HepG2 (cell line): ENCODE results near the gene SLC29A1. TPM values are rescaled to one million over a fixed set of nuclear protein-coding genes. Genes with fewer than 3 reads are reported as not detected.

Experiments used
- AHR ChIP-seq: IDR thresholded peaks from 2 replicates; pipeline ENCODE4 v1.6.1; 2018; ENCODE audit warnings: missing genetic modification reagents, missing compliant biosample characterization
- CBX5 ChIP-seq: sonication (generic); formaldehyde crosslinking; IDR thresholded peaks from 2 replicates; pipeline ENCODE4 v1.4.0; 2020; ENCODE audit warnings: missing genetic modification reagents, borderline replicate concordance
- MZF1 ChIP-seq: sonication (generic); formaldehyde crosslinking; IDR thresholded peaks from 2 replicates; pipeline ENCODE4 v1.8.1; 2023; ENCODE audit warnings: mild to moderate bottlenecking, missing genetic modification reagents, borderline replicate concordance
- RELA ChIP-seq: sonication (generic); formaldehyde crosslinking; IDR thresholded peaks from 2 replicates; pipeline ENCODE4 v1.4.0; 2020; ENCODE audit warnings: missing genetic modification reagents
- REPIN1 ChIP-seq: sonication (generic); formaldehyde crosslinking; IDR thresholded peaks from 2 replicates; pipeline ENCODE4 v1.8.0; 2022; ENCODE audit warnings: missing genetic modification reagents, low read depth, mild to moderate bottlenecking, borderline replicate concordance
- SIN3A ChIP-seq: IDR thresholded peaks from 2 replicates; pipeline ENCODE4 v1.6.1; 2011; ENCODE audit warnings: low read depth, mild to moderate bottlenecking, control low read depth, low read length, borderline replicate concordance
- SPEN ChIP-seq: sonication (generic); formaldehyde crosslinking; IDR thresholded peaks from 2 replicates; pipeline ENCODE4 v1.5.1; 2020; ENCODE audit warnings: low read depth, mild to moderate bottlenecking, missing genetic modification reagents
- ZNF121 ChIP-seq: sonication (generic); formaldehyde crosslinking; IDR thresholded peaks from 2 replicates; pipeline ENCODE4 v1.5.0; 2020; ENCODE audit warnings: mild to moderate bottlenecking, missing genetic modification reagents
- ZNF282 ChIP-seq: fragments of 450-650 bp; IDR thresholded peaks from 2 replicates; pipeline ENCODE4 v1.6.1; 2018; ENCODE audit not compliant: partially characterized antibody
- ZNF557 ChIP-seq: sonication (generic); formaldehyde crosslinking; IDR thresholded peaks from 2 replicates; pipeline ENCODE4 v1.4.0; 2020; ENCODE audit warnings: missing genetic modification reagents
- ZNF572 ChIP-seq: sonication (generic); formaldehyde crosslinking; IDR thresholded peaks from 2 replicates; pipeline ENCODE4 v1.5.1; 2020; ENCODE audit warnings: mild to moderate bottlenecking, missing genetic modification reagents
- ZNF614 ChIP-seq: IDR thresholded peaks from 2 replicates; pipeline ENCODE4 v1.6.1; 2018; ENCODE audit warnings: missing biosample characterization, missing genetic modification reagents, inconsistent platforms, borderline replicate concordance
- ZNF790 ChIP-seq: sonication (generic); formaldehyde crosslinking; IDR thresholded peaks from 2 replicates; pipeline ENCODE4 v1.8.0; 2022; ENCODE audit warnings: missing genetic modification reagents, mild to moderate bottlenecking, borderline replicate concordance
- polyA plus RNA-seq, 8 experiments: library from polyadenylated mRNA; depleted of rRNA in 3 of 8; stranded (reverse) in 7 of 8; unstranded in 1 of 8; fragments of >200 nt; fragmentation: Illumina TruSeq in 4 of 8; extraction: Trizol in 4 of 8; gene quantifications; 2 replicates each; pipeline versions ENCODE4 v1.2.1 to v1.2.3, GENCODE V29; 2011 to 2016; ENCODE audit warnings: low read depth in 4 of 8, missing spikeins in 1 of 8, mixed read lengths in 1 of 8; ENCODE audit not compliant: insufficient read depth in 1 of 8
- total RNA-seq, 5 experiments: library from RNA; depleted of rRNA; stranded (reverse); fragments of >200 nt; fragmentation: Illumina TruSeq; extraction: Trizol; gene quantifications; 2 replicates each; pipeline ENCODE4 v1.2.3, GENCODE V29; 2016; ENCODE audit warnings: low read depth in 1 of 5
- TF ChIP-seq, protein P1 (sequence below), 2 experiments: fragments of 450-650 bp in 1 of 2; sonication (generic) in 1 of 2; formaldehyde crosslinking; IDR thresholded peaks; 2 replicates each; pipeline versions ENCODE4 v1.5.0 to v1.8.0; 2020 to 2022; ENCODE audit warnings: mild to moderate bottlenecking in 1 of 2, missing genetic modification reagents in 1 of 2
- TF ChIP-seq, protein P2 (sequence below): sonication (generic); formaldehyde crosslinking; IDR thresholded peaks from 2 replicates; pipeline ENCODE4 v1.4.0; 2020; ENCODE audit warnings: missing genetic modification reagents
- TF ChIP-seq, protein P3 (sequence below): sonication (generic); formaldehyde crosslinking; IDR thresholded peaks from 2 replicates; pipeline ENCODE4 v1.4.0; 2020; ENCODE audit warnings: missing genetic modification reagents, borderline replicate concordance
- TF ChIP-seq, protein P4 (sequence below): sonication (generic); formaldehyde crosslinking; IDR thresholded peaks from 2 replicates; pipeline ENCODE4 v1.5.0; 2020; ENCODE audit warnings: mild to moderate bottlenecking, missing genetic modification reagents, borderline replicate concordance

The SLC29A1 gene
- total and polyA plus RNA-seq, 2 of the 13 experiments (the other 11 are each of a cell fraction or from before 2014, with no cell fraction given) = 43.2 to 106 TPM

DNA sequence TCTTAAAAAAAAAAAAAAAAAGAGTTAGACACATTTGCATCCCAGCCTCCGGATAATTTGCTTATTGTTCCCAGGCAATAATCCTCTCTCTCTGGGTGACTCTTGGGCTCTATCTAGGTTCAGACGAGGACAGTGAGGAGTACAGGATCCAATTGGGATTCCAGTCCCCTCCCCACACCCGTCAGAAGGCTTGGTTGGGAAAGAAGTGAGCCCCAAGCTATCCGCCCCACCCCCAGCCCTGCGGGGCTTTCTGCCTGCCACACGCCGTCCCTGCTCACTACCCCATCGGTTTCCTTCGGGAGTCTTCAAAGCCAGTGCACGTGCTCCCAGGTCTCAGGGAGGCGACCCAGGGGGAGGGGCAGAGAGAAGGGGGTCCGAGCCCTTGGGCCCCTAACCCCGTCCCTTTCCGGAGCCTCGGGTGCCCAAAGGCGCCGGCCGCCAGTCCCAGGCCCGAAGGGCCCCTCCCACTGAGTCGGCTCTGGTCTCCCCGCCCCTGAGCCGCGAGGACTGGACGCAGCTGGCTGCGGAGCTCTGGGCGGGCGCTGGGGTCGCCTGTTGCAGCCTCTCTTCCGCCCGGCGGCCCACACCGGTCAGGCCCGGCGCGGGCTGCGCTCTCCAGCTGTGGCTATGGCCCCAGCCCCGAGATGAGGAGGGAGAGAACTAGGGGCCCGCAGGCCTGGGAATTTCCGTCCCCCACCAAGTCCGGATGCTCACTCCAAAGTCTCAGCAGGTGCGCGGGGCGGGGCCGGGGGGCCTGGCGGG is 4.2 kb upstream of the SLC29A1 start (continued):
- TF ChIP-seq CBX5 (no peak), SIN3A (peak; percentile 70; the same call in 1 of the 2 replicates), ZNF282 (no peak), RELA (CRISPR knock-in tag) (no peak), ZNF121 (CRISPR knock-in tag) (no peak), SPEN (CRISPR knock-in tag) (no peak), AHR (no peak), MZF1 (no peak), ZNF557 (CRISPR knock-in tag) (no peak), ZNF614 (CRISPR knock-in tag) (peak; percentile 83), REPIN1 (CRISPR knock-in tag) (peak; percentile 50; the same call in 1 of the 2 replicates), ZNF790 (CRISPR knock-in tag) (no peak), ZNF572 (CRISPR knock-in tag) (no peak)
- TF ChIP-seq, protein P1, sequence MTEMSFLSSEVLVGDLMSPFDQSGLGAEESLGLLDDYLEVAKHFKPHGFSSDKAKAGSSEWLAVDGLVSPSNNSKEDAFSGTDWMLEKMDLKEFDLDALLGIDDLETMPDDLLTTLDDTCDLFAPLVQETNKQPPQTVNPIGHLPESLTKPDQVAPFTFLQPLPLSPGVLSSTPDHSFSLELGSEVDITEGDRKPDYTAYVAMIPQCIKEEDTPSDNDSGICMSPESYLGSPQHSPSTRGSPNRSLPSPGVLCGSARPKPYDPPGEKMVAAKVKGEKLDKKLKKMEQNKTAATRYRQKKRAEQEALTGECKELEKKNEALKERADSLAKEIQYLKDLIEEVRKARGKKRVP (CRISPR knock-in tag; IDR thresholded peaks at IDR 0.05) = no peak; a peak in 1 of 4 replicates
- TF ChIP-seq, protein P2, sequence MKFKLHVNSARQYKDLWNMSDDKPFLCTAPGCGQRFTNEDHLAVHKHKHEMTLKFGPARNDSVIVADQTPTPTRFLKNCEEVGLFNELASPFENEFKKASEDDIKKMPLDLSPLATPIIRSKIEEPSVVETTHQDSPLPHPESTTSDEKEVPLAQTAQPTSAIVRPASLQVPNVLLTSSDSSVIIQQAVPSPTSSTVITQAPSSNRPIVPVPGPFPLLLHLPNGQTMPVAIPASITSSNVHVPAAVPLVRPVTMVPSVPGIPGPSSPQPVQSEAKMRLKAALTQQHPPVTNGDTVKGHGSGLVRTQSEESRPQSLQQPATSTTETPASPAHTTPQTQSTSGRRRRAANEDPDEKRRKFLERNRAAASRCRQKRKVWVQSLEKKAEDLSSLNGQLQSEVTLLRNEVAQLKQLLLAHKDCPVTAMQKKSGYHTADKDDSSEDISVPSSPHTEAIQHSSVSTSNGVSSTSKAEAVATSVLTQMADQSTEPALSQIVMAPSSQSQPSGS (CRISPR knock-in tag) = no peak
- TF ChIP-seq, protein P3, sequence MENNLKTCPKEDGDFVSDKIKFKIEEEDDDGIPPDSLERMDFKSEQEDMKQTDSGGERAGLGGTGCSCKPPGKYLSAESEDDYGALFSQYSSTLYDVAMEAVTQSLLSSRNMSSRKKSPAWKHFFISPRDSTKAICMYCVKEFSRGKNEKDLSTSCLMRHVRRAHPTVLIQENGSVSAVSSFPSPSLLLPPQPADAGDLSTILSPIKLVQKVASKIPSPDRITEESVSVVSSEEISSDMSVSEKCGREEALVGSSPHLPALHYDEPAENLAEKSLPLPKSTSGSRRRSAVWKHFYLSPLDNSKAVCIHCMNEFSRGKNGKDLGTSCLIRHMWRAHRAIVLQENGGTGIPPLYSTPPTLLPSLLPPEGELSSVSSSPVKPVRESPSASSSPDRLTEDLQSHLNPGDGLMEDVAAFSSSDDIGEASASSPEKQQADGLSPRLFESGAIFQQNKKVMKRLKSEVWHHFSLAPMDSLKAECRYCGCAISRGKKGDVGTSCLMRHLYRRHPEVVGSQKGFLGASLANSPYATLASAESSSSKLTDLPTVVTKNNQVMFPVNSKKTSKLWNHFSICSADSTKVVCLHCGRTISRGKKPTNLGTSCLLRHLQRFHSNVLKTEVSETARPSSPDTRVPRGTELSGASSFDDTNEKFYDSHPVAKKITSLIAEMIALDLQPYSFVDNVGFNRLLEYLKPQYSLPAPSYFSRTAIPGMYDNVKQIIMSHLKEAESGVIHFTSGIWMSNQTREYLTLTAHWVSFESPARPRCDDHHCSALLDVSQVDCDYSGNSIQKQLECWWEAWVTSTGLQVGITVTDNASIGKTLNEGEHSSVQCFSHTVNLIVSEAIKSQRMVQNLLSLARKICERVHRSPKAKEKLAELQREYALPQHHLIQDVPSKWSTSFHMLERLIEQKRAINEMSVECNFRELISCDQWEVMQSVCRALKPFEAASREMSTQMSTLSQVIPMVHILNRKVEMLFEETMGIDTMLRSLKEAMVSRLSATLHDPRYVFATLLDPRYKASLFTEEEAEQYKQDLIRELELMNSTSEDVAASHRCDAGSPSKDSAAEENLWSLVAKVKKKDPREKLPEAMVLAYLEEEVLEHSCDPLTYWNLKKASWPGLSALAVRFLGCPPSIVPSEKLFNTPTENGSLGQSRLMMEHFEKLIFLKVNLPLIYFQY (CRISPR knock-in tag) = peak; percentile 71
- TF ChIP-seq, protein P4, sequence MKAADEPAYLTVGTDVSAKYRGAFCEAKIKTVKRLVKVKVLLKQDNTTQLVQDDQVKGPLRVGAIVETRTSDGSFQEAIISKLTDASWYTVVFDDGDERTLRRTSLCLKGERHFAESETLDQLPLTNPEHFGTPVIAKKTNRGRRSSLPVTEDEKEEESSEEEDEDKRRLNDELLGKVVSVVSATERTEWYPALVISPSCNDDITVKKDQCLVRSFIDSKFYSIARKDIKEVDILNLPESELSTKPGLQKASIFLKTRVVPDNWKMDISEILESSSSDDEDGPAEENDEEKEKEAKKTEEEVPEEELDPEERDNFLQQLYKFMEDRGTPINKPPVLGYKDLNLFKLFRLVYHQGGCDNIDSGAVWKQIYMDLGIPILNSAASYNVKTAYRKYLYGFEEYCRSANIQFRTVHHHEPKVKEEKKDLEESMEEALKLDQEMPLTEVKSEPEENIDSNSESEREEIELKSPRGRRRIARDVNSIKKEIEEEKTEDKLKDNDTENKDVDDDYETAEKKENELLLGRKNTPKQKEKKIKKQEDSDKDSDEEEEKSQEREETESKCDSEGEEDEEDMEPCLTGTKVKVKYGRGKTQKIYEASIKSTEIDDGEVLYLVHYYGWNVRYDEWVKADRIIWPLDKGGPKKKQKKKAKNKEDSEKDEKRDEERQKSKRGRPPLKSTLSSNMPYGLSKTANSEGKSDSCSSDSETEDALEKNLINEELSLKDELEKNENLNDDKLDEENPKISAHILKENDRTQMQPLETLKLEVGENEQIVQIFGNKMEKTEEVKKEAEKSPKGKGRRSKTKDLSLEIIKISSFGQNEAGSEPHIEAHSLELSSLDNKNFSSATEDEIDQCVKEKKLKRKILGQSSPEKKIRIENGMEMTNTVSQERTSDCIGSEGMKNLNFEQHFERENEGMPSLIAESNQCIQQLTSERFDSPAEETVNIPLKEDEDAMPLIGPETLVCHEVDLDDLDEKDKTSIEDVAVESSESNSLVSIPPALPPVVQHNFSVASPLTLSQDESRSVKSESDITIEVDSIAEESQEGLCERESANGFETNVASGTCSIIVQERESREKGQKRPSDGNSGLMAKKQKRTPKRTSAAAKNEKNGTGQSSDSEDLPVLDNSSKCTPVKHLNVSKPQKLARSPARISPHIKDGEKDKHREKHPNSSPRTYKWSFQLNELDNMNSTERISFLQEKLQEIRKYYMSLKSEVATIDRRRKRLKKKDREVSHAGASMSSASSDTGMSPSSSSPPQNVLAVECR (CRISPR knock-in tag) = peak; percentile 71; the same call in 1 of the 2 replicates
